NCI-H1694 treated with DMSO at 0.1 percent for 48 hours (cell line): Measurements from ENCODE around the gene MSGN1.

Experiments used
- DNase-seq: peaks from one replicate; lab custom pipeline; 2025; lab: John Stamatoyannopoulos, UW

Gene MSGN1, protein sequence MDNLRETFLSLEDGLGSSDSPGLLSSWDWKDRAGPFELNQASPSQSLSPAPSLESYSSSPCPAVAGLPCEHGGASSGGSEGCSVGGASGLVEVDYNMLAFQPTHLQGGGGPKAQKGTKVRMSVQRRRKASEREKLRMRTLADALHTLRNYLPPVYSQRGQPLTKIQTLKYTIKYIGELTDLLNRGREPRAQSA

DNA sequence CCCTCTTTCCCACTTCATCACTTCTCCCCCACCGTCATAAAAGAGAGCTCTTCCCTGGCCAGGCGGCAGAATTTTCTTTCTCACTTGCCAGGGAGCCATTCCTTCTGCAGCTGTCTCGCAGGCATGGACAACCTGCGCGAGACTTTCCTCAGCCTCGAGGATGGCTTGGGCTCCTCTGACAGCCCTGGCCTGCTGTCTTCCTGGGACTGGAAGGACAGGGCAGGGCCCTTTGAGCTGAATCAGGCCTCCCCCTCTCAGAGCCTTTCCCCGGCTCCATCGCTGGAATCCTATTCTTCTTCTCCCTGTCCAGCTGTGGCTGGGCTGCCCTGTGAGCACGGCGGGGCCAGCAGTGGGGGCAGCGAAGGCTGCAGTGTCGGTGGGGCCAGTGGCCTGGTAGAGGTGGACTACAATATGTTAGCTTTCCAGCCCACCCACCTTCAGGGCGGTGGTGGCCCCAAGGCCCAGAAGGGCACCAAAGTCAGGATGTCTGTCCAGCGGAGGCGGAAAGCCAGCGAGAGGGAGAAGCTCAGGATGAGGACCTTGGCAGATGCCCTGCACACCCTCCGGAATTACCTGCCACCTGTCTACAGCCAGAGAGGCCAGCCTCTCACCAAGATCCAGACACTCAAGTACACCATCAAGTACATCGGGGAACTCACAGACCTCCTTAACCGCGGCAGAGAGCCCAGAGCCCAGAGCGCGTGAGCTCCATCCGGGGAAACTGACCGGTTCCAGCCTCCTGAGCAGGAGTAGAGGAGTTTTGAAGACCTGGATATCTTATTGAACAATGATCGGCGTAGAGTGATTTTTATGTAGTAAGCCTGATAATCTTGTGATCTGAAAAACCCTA lies at the start of gene MSGN1:
TSS of gene MSGN1 (plus strand) at position 65 of the 850 bp plus-strand sequence. CDS start at position 124, 59 bp downstream.
- no peak for DNase-seq

DNA sequence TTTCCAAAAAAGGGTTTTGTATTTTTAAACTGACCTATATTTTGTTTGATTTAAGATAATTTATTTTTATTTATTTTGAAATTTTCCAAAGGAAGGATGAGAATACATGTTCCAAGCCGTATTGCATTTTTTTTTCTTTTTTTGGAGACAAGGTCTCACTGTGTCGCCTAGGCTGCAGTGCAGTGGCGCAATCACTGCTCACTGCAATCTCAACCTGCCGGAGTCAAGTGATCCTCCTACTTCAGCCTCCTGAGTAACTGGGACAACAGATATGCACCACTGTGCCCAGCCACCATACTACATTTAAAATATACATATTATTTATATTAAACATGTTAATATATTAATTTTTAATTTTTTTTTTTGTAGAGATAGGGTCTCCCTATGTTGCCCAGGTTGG lies 47.4 kb upstream of the MSGN1 start:
- no peak for DNase-seq

DNA sequence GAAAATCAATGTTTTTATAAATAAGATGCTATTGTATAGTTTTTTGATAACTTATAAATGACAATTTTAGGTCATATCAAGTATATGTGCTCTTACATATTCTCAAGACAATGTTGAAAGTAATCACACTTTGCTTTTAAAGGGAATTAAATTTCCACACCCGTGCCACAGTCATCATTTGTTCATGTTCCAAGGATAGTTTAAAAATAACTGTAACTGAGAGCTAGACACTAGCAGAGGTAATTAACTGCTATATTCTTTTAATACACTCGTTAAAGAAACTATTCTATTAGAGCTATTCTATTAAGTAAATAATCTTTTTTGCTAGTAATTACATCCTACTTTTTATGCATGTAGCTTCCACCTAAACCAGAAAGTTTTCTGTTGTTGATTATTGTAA lies 44.3 kb upstream of the MSGN1 start:
- DNase-seq = no peak

DNA sequence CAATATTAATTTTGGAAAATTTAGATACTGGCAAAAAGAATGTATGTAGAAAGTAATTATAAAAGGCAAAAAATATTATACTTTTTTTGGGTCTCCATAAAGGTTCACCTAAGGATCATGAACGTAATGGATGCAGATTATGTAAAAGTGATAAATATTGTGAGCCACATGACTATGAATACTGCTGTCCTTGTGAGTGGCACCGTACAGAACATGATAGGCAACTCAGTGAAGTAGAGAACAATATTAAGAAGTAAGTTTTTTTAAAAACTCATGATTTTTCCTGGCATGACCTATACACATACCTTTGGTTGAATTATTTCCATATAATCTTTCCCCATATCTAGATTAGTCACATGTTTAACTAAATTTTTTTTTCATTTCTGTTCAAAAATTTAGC lies 43.7 kb upstream of the MSGN1 start:
- DNase-seq = no peak

DNA sequence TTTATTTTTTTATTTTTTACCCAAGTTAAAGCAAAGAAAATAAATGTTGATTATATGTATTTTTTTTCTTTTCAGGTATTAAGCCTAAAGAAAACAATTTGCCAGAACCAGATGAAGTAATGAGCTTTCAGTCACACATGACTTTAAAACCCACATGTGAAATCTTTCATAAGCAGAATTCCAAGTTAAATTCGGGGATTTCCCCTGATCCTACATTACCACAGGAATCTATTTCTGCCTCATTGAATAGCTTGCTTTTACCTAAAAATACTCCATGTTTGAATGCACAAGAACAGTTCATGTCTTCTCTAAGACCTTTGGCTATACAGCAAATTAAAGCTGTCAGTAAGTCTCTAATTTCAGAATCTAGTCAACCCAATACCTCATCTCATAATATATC lies 35.7 kb upstream of the MSGN1 start:
- no peak for DNase-seq

DNA sequence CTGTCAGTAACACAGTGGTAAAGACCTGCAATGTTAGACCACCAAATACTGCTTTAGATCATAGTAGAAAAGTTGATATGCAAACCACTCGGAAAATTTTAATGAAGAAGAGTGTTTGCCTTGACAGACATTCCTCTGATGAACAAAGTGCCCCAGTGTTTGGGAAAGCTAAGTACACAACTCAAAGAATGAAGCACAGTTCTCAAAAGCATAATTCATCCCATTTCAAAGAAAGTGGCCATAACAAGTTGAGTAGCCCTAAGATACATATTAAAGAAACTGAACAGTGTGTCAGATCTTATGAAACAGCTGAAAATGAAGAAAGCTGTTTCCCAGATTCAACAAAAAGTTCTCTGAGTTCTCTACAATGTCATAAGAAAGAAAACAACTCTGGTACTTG lies 34.8 kb upstream of the MSGN1 start:
- no peak for DNase-seq

DNA sequence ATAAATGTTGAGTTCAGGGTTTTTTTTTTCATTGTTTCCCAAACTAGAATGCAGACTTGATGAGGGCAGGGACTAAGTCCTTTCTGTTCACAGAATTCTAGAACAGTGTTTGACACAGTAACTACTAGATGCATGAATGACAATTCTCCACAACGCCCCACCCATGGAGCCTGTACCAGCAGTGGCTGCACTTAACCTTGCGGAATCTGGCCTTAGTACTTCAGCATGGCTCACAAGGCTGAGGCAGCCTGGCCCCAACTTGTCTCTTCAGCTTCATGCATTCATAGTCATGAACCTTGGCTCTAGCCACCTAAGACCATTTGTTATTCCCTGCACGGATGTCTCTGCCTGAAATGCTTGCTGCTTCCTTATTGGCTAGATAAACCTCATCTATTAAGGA lies 29.5 kb upstream of the MSGN1 start:
- no peak for DNase-seq

DNA sequence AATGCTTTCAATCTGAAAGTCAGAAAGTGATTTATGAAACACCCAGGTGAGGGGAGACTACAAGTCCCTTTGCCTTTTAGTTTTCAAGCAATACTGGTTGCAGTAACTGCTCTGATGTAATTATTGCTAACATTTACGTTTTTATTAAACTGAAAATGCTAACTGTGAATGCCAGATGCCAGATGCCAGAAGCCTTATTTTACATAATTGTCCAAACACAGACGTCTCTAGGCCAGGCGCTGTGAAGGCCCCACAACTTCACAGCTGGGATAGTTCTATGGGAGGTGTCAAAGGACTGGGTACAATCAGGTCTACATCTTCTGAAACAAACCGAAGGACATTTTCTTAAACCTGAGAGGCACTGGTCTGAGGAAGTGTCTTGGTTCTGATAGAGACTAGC lies 27.5 kb upstream of the MSGN1 start:
- DNase-seq = peak; percentile 55

DNA sequence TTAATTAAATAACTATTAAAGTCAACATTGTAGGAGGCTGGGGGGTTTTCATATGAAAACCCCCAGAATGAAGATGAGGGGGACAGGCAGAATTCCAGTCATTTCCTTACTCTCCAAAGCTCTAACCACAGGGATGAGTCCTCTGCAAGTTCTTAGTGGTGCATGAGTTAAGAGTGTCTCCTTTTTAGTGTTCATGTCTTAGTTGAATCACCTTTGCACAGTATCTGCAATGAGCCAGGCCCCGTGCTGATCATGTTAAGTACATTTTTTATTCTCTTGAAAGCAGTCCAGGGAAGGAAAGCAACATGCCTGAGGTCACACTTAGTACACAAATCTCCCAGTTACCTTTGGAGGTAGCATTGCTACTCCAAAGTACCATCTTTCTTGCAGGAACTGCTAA lies 25.7 kb upstream of the MSGN1 start:
- DNase-seq = no peak

DNA sequence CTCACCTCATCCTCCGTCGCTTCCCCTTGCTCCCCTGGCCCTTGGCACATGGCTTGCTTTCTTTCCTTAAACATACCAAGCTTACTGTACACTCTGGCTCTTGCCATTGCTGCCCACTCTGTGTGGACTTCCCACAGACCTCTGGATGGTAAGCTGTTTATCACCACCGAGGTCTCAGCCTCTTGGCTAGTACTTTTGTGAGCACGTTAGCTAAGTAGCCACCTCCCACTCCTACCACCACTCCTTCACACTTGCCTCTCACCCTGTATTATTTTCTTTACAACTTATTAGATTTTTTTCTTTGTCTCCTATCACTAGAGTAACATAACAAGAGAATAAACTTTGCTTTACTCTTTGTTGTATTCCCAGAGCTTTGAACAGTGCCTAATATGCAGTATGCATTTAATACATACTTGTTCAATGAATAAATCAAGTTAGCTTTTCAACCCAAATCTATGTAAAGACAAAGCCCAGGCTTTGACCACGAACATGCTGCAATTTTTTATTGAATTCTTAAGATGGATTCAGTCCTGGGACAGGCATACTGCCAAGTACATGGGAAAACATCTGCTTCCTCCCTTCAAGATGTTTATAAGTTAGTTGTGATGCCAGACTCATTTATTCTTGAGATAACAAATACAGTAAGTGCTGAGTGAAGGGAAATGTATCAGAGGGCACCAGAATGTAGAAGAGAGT lies 25.0 kb upstream of the MSGN1 start:
- DNase-seq = no peak

DNA sequence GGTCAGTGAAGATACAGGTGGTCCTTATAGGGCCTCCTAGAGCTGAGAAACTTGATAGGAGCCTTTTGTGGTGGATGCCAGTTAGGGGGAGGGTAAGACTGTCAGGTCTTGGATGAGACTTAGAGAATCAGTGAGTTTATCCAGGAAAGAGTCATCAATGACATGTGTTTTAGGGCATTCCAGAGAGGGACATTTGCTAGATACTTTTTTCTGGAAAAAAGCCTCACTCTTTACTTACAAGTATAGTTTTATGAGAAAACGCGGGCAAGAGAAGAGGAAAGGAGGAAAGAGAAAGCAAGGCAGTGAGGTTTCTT lies 24.5 kb upstream of the MSGN1 start:
- no peak for DNase-seq

DNA sequence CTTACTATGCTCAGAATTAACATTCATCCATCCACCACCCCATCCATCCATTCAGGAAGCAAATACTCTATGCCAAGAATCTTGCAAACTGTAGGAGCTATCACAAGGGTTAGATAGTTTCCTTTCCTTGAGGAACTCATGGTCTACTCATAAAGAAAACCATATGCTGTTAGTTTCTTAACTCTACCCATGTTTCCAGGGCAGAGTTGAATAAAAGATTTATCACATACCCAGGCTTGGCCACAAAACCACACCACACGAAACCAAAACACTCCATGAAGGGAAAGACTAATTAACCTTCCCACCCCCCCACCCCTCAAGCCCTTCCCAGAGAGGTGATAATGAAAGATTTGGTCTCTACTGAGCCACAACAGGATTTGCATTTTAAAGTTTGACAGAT lies 23.7 kb upstream of the MSGN1 start:
- DNase-seq = no peak

DNA sequence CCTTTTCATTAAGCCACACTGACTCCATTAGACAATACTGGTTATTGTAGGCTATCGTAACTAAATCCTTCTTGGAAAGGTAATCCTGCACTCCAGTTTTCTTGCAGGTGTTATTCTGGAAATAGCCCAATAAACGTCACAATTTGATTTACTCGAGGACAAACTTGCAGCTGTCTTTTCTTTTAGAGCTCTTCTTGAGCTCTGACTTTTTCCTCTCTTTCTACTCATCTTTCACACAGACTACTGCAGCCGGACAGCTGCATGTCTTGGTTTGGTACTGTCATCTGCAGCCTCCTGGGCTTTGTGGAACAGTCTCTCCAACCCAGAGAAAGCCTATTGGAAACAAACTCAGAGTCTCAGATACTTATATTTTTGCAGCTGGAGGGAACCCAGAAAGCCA lies 23.0 kb upstream of the MSGN1 start:
- DNase-seq = no peak

DNA sequence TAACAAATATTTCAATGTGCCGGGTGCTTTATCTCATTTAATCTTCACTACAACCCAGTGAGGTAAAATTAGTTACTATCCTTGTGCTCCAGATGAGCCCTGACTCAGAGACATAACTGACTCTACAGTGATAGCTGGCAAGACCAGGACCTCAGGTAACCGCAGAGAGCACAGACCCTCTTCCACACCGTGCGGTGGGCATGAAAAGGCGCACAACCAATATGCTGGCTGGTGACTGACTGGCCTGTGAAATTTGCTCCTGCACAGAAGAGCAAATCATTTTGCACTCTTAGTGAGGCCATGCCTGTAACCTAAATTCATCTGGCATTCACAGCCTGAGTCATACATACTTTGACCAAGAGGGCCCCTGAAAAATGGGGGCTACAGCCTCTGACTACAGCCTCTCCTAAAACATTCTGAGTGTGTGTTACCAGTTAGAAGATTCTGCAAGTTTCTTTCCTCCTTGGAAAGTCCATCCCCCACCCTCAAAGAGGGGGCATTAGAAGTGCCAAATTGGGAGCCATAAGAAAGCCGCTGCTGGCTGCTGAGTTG lies 22.4 kb upstream of the MSGN1 start:
- DNase-seq = no peak

DNA sequence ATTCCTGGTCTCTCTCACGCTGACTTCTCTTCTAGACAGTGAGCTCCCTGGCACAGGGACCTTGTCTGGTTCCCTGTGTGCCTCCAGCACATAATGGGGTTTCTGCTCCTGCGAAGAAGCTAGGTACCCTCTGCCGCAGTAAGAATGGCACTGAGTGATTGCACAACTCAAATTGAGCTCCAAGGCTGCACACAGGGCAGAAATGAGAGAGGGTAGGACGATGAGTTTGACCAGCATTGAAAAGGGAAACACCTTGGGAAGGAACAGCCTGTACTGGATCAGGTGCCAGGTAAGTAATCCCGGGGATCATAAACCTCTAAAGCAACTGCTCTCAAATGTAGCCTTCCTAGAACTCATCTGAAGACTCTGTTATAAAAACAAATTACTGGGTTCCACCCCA lies 21.0 kb upstream of the MSGN1 start:
- no peak for DNase-seq

DNA sequence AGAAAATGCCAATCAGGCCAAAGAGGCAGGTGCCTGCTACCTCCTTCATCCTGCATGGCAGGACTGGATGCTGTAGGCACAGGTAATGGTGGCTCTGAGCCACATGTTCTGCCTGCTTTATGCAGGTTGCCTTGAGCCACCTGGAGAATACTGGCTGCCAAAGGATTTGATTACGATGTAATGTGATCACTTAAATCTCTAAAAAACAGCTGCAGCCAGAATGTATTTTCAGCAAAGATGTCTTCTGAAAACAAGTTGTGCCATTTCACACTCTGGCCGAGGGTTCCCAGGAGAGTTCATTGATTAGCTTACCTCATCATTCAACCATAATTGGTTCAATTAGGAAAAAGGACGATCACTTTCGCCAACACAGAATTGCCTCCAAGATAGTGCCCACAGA lies 17.9 kb upstream of the MSGN1 start:
- no peak for DNase-seq

DNA sequence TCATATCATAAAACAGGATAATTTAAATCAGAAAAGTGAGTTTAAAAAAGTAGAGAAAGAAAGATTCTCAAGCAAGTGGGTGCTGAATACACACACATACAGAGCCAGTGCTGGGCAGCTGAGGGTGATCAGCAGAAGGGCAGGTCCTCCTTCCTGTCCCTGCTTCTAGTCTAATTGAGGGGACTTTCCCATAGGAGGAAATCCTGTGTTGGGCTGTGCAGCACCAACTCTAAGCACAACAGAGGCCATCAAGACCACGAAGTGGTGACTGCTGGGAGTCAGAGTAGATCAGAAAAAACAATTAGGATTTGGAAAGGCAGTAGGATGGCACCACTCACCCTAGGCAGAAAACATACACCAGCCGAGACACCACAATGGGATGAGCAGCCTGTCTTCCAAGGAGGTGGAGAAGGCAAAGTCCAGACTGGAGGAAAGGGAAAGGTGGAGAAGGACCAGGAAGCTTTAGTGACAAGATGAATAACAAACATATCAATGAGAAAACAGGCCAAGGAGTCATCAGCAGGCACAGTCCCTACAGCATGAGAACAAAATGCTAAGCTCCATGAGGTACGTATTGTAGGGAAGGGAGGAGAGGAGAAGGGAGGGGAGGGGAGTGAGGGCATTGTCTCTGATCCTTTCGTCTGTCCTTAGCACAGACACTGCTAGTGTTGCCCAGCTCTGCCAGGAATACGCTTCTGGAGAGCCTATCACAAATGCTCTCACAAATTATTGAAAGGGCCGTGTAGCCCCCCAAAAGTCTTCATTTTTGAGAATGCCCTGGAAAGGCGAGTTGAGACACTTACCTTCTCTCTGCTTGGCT lies 16.7 kb upstream of the MSGN1 start:
- no peak for DNase-seq

DNA sequence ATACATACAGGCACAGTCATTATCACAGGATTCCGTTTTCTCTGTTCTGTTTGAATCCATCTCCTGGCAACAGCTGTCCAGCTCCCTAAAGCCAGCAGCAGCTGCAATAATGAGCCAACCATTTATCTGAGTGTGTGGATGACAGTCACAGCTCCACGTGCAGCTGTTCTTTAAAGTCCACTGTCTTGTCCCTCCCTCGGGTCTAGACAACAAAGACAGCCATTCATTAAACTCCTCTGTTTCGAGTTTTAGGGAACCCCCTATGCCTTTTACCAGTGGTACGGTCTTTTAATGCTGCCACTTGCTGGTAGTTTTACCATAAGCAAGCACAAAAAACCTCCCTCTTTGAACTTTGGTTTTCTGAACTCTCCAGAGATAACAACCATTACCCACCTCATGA lies 16.0 kb upstream of the MSGN1 start:
- peak; percentile 48 for DNase-seq

DNA sequence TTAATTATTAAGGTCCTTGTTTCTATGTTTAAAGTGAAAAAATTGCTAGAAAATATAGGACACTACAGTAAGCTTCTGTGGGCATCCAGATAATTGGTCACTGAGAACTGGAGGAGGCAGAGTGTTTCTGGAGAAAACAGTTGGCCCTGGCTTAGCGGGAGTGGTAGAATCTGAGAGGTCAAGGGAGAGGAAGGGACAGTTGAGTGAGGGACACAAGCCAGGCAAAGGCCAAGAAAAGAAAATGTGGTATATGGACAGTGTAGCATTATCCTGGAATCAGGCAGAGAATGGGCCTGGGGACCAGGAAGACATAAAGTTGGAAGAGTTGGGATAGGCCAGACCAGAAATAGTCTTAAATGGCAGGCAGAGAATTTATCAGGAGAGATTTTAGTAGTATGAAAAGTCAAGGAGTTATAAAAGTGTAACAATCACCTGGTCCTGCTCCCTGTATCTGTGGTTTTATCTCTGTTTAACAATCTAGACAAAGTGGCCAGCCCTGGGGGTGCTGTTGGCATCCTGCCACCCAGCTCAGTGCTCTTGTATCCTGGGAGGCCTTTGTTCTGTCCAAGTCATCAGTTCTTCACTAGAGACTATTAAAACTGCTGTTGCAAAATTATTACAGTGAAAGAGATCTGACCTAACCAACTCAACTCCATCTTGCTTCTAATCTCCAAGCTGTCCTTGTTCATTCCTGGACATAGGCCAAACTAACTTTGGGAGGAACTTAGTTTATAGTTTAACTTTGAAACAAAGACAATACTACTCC lies 15.4 kb upstream of the MSGN1 start:
- no peak for DNase-seq

DNA sequence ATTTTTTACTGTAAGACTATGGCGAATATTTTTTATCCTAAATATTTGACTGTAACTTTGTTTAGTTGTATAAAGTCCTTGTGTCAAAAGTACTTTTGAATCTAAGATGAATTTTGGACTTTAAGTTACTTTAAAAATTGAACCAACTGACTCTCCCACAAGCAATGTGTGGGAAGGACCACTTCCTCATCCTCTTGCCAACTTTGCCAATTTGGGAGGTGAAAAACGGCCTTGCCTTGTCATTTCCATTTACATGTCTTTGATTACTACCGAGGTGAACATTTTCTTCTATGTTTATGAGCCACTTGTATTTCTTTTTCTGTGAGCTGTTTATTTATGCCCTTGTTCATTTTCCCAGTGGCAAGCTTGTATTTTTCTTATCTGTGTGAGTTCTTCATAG lies 12.8 kb upstream of the MSGN1 start:
- DNase-seq = no peak

DNA sequence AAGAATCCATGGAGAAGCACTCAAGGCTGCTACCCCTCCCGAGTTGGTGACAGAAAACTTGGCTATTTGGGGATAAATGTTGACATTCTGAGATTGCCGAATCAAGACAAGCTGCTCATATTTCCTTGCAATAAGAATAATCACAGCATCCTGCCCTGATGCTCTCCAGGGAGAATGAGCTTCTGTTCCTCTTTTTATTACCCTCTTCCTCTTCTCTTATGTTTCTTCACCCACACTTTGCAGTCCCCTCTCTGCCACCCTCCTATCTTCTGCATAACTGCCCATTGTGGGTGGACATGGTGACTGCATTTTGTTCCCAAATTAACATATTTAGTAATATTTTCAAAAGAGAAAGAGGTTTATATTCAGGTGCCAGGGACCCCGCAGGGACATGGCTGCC lies 11.9 kb upstream of the MSGN1 start:
- no peak for DNase-seq

DNA sequence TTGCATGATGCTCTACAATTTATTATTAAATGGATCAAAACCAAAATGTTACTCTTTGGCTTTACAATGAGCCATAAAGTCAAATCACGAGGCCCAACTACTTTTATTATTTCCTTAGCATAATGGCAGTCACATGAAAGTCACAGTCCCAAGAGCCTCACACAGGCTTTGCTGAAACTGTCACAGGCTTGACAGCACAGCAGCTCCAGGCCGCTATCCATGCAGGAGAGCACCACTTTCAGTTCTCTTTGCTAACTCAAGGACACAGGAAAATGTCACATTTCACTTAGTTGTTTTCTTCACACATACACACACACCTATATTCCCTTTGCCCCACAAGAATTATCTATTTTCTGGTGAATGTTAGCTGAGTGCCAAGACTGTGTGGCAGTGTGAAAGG lies 11.1 kb upstream of the MSGN1 start:
- no peak for DNase-seq
